PC-9 (cell line): Measurements from ENCODE around the gene HES5.

Experiments used
- CTCF ChIP-seq: fragments of 200-600 bp; sonication (generic); conservative IDR thresholded peaks from 2 replicates; pipeline ENCODE4 v1.6.1; 2017; ENCODE audit warnings: mixed run types, antibody characterized with exemption, mild to moderate bottlenecking, moderate library complexity
- EZH2 ChIP-seq: fragments of 200-600 bp; sonication (generic); IDR thresholded peaks from 2 replicates; pipeline ENCODE4 v1.8.0; 2017; ENCODE audit warnings: antibody characterized with exemption, low read depth

DNA sequence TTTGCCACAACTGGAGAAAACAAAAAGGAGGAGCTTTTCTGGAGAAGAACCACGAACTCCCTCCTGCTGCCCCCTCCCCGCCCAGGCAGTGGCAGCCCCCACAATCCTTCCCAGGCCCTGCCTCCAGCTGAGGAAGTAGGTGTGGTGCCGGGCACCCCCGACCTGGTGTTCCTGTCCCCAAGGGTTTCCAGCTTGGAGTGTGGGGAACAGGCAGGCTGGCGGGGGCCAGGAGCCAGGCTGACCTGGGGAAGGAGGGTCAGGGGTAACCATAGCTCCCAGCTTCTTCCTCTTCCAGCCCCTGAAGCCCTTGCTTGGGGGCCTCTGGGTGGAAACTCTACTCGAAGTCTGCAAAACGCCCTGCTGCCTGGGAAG, 4.2 kb upstream of the HES5 start:
- TF ChIP-seq CTCF, result no peak
- no peak for TF ChIP-seq EZH2
